ENCODE results near the gene PIM3.

PIM3 gene

DNA sequence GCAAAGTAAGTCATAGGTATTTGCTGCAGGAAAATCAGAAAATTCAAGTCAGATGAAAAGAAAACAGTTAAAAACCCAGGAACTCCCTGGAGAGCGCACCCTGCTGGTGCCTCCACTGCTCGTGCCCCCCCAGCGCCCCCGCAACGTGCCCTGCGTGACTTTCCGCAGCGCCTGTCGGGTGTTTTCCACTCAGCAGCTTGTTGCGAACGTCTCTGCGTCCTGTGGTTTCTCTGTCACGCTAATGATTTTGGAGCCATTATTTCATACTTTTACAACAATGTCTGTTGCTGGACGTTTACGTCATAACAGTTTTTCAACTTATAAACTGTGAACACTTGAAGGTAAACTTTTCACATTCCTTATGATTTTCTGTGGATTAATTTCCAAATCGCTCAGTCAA lies 37.1 kb upstream of the PIM3 start:
- no peaks in the 10 kb centered on the region for H3K9me2 ChIP-seq (replicated peaks; ENCODE audit: insufficient read depth, low read length)
- no peak overlapping the region for H2AFZ ChIP-seq (ENCODE audit: low read depth, low read length, severe bottlenecking)
- 0 out of 2 replicates have a peak overlapping the region, but pooled peaks have one; percentile 13 for H3K9ac ChIP-seq (ENCODE audit: low read length)
- no peaks in the 10 kb centered on the region for H3K9me3 ChIP-seq (ENCODE audit: insufficient read depth, low read length)
- H3K4me3 ChIP-seq (ENCODE audit: insufficient read depth, low read length, poor library complexity, severe bottlenecking), result no peak overlapping the region
- no peaks in the 10 kb centered on the region for H4K20me1 ChIP-seq (ENCODE audit: low read depth, low read length)
- no peaks in the 10 kb centered on the region; the same call in 1 of the 2 replicates for H3K79me2 ChIP-seq (ENCODE audit: insufficient read depth, low read length)
- H3K4me2 ChIP-seq (ENCODE audit: low read depth, low read length, poor library complexity, severe bottlenecking), result peak overlapping the region; percentile 15
- no peaks in the 10 kb centered on the region for H3K27me3 ChIP-seq (ENCODE audit: low read length)
- H3K36me3 ChIP-seq (ENCODE audit: low read length), result no peaks in the 10 kb centered on the region
- H3F3A ChIP-seq (ENCODE audit: insufficient read depth), result peaks cover 38% of the 10 kb centered on the region
- TF ChIP-seq, protein P1, sequence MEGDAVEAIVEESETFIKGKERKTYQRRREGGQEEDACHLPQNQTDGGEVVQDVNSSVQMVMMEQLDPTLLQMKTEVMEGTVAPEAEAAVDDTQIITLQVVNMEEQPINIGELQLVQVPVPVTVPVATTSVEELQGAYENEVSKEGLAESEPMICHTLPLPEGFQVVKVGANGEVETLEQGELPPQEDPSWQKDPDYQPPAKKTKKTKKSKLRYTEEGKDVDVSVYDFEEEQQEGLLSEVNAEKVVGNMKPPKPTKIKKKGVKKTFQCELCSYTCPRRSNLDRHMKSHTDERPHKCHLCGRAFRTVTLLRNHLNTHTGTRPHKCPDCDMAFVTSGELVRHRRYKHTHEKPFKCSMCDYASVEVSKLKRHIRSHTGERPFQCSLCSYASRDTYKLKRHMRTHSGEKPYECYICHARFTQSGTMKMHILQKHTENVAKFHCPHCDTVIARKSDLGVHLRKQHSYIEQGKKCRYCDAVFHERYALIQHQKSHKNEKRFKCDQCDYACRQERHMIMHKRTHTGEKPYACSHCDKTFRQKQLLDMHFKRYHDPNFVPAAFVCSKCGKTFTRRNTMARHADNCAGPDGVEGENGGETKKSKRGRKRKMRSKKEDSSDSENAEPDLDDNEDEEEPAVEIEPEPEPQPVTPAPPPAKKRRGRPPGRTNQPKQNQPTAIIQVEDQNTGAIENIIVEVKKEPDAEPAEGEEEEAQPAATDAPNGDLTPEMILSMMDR (IDR thresholded peaks at IDR 0.05; ENCODE audit: insufficient read depth, low read length, poor library complexity, severe bottlenecking), result peak; percentile 24
- TF ChIP-seq EZH2phosphoT487 (conservative IDR thresholded peaks at IDR 0.05; ENCODE audit: low read length), result no peak
- H3K27ac ChIP-seq (ENCODE audit: low read depth, low read length), result peak overlapping the region; percentile 98

DNA sequence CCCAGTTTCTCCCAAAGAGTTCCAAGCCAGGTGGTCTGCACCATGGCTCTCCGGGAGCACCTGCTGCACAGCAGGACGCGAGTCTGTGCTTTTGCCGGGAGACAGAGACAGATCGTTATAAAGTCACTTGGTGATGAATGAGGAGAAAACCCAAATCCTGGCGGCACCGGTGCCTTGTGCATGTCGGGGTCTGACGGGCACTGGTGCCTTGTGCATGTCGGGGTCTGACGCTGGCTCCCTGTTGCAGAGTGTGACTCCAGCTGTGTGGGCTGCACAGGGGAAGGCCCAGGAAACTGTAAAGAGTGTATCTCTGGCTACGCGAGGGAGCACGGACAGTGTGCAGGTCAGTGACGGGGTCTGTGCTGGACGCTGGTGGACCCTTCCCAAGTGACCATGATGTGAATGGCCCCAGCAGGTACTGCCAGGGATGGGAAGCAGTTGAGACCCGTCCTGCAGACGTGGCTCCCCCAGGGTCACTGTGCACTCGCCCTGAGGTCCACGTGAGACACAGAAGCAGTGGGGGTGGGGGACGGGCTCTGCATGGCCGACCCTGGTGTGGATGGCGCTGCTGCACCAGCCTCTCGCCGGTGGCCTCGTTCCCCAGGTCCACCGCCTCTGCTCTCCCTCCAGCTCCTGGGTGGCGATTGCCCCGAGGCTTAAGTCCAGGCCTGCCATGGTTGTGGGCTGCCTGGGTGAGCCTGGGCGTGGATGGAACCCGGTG lies 36.3 kb upstream of the PIM3 start:
- Histone ChIP-seq H3K36me3 (ENCODE audit: low read length) (no peaks in the 10 kb centered on the region), H2AFZ (ENCODE audit: low read depth, low read length, severe bottlenecking) (no peak overlapping the region), H3K27ac (ENCODE audit: low read depth, low read length) (peak overlapping the region; percentile 98), H3K9ac (ENCODE audit: low read length) (0 out of 2 replicates have a peak overlapping the region, but pooled peaks have one; percentile 13), H3K4me2 (ENCODE audit: low read depth, low read length, poor library complexity, severe bottlenecking) (no peak overlapping the region), H3K9me2 (replicated peaks; ENCODE audit: insufficient read depth, low read length) (no peaks in the 10 kb centered on the region), H3K9me3 (ENCODE audit: insufficient read depth, low read length) (no peaks in the 10 kb centered on the region), H3K27me3 (ENCODE audit: low read length) (no peaks in the 10 kb centered on the region), H3K79me2 (ENCODE audit: insufficient read depth, low read length) (no peaks in the 10 kb centered on the region; the same call in 1 of the 2 replicates), H3F3A (ENCODE audit: insufficient read depth) (peaks cover 38% of the 10 kb centered on the region), H3K4me3 (ENCODE audit: insufficient read depth, low read length, poor library complexity, severe bottlenecking) (no peak overlapping the region), H4K20me1 (ENCODE audit: low read depth, low read length) (no peaks in the 10 kb centered on the region)
- no peak for TF ChIP-seq EZH2phosphoT487 (conservative IDR thresholded peaks at IDR 0.05; ENCODE audit: low read length)
- TF ChIP-seq, protein P1 (IDR thresholded peaks at IDR 0.05; ENCODE audit: insufficient read depth, low read length, poor library complexity, severe bottlenecking), result no peak

DNA sequence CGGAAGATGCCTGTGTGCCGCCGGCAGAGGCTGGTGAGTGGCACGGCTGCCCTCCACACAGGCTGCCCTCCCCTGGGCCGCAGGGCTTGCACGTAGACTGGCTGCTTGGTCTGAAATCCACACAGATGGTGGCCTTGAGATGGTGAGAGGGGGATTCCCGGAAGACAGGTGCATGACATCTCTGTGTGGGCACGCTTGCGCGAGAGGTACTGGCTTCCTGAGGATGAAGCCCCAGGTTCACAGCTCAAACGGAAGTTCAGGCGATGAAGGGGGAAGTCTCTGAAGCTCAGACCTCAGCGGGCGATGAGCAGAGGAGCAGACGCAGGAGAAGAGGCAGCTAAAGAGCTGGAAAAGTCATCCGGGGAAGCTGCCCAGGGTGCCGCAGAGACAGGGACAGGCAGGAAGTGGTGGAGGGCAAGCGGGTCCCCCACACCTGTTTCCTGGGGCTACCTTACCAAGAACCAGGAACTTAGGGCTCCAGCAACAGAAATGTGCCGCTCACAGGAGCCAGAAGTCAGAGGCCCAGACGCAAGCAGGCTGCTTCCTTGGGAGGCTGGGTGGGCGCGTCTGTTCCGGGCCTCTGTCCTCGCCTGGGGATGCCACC lies 34.9 kb upstream of the PIM3 start:
- H3F3A ChIP-seq (ENCODE audit: insufficient read depth), result peaks cover 38% of the 10 kb centered on the region
- peak overlapping the region; percentile 84 for H3K4me2 ChIP-seq (ENCODE audit: low read depth, low read length, poor library complexity, severe bottlenecking)
- no peaks in the 10 kb centered on the region for H4K20me1 ChIP-seq (ENCODE audit: low read depth, low read length)
- no peaks in the 10 kb centered on the region for H3K79me2 ChIP-seq (ENCODE audit: insufficient read depth, low read length)
- no peaks in the 10 kb centered on the region for H3K36me3 ChIP-seq (ENCODE audit: low read length)
- H3K9me2 ChIP-seq (replicated peaks; ENCODE audit: insufficient read depth, low read length), result no peaks in the 10 kb centered on the region
- H2AFZ ChIP-seq (ENCODE audit: low read depth, low read length, severe bottlenecking), result peak overlapping the region; percentile 76
- peak overlapping the region; percentile 98 for H3K27ac ChIP-seq (ENCODE audit: low read depth, low read length)
- no peaks in the 10 kb centered on the region for H3K27me3 ChIP-seq (ENCODE audit: low read length)
- TF ChIP-seq, protein P1 (IDR thresholded peaks at IDR 0.05; ENCODE audit: insufficient read depth, low read length, poor library complexity, severe bottlenecking), result no peak
- TF ChIP-seq EZH2phosphoT487 (conservative IDR thresholded peaks at IDR 0.05; ENCODE audit: low read length), result no peak
- no peaks in the 10 kb centered on the region for H3K9me3 ChIP-seq (ENCODE audit: insufficient read depth, low read length)
- H3K9ac ChIP-seq (ENCODE audit: low read length), result peak overlapping the region; percentile 60
- peak overlapping the region; percentile 44 for H3K4me3 ChIP-seq (ENCODE audit: insufficient read depth, low read length, poor library complexity, severe bottlenecking)

Data from SU-DHL-6 (cell line).